Esophagus squamous epithelium (tissue), 5 donors: ENCODE measurements around the gene RGS10. TPM values are rescaled to one million over a fixed set of nuclear protein-coding genes. Genes with fewer than 3 reads are reported as not detected.
A peak's percentile ranks its signal among the peaks of the same experiment; 100 is the strongest.

Source experiments
- DNase-seq: peaks from one replicate; lab custom pipeline; 2025; lab: John Stamatoyannopoulos, UW
- H3K27ac ChIP-seq, 4 donors: fragments of 200-600 bp; sonication (generic); one replicate each; pipeline ENCODE4 v1.5.1; 2016 to 2019; ENCODE audit warnings: mild to moderate bottlenecking in 1 of 4
- H3K27me3 ChIP-seq, 4 donors: fragments of 200-600 bp; sonication (generic); 1 replicate in 3 of 4; 2 replicates in 1 of 4; pipeline versions ENCODE4 v1.5.1 to v1.6.0; 2017 to 2021; ENCODE audit warnings: antibody characterized with exemption in 1 of 4
- H3K36me3 ChIP-seq, 3 donors: fragments of 200-600 bp; sonication (generic); one replicate each; pipeline ENCODE4 v1.5.1; 2016 to 2019
- H3K4me1 ChIP-seq, 3 donors: fragments of 200-600 bp; sonication (generic); one replicate each; pipeline ENCODE4 v1.5.1; 2017 to 2019
- H3K4me3 ChIP-seq, 4 donors: fragments of 200-600 bp; sonication (generic); 1 replicate in 3 of 4; 2 replicates in 1 of 4; pipeline ENCODE4 v1.5.1; 2016 to 2019; ENCODE audit warnings: mild to moderate bottlenecking in 2 of 4, moderate library complexity in 1 of 4
- H3K9me3 ChIP-seq, 3 donors: fragments of 200-600 bp; sonication (generic); one replicate each; pipeline ENCODE4 v1.5.1; 2016 to 2019
- CTCF ChIP-seq, 6 experiments: fragments of 450-650 bp in 4 of 6; fragments of 200-600 bp in 2 of 6; sonication (generic) in 2 of 6; IDR thresholded peaks; one replicate each; pipeline ENCODE4 v1.5.1; 2016 to 2019; ENCODE audit warnings: antibody characterized with exemption in 6 of 6, mild to moderate bottlenecking in 4 of 6, moderate library complexity in 4 of 6
- POLR2A ChIP-seq, 4 donors: fragments of 450-650 bp; IDR thresholded peaks; one replicate each; pipeline ENCODE4 v1.6.1; 2017; ENCODE audit warnings: antibody characterized with exemption in 4 of 4, mild to moderate bottlenecking in 4 of 4, moderate library complexity in 3 of 4
- WGBS, 2 donors: methylation state at CpG; one replicate each; pipeline ENCODE4 v1.1.5; 2018; 5-methylcytosine and 5-hydroxymethylcytosine counted together
- intact Hi-C: fragments of 100-400 bp; cut with DNase I; formaldehyde crosslinking; loops from one replicate; pipeline ENCODE4 v1.15.0; 2022
- total RNA-seq, 4 donors: library from RNA; depleted of rRNA; stranded (reverse); fragments of >200 nt; gene quantifications; one replicate each; pipeline ENCODE4 v1.1.0, GENCODE V29; 2016
- donor health status: DM: yes; HTN: yes; CAD: no.

The RGS10 gene
- total RNA-seq, 4 donors from 2014 or later, result 25.5 to 55.8 (median 43.9) TPM

GRCh38 chr10:119538632-119539358, 3.7 kb downstream of the RGS10 start:
- Histone ChIP-seq H3K27ac (peak overlapping the region in 3 of 4 donors; percentile 27 to 42 (median 30)), H3K9me3 (no peaks in the 10 kb centered on the region), H3K36me3 (peaks cover 0 to 4% (median 0%) of the 10 kb centered on the region in 3 donors), H3K27me3 (no peaks in the 10 kb centered on the region), H3K4me1 (peaks cover 23 to 59% (median 29%) of the 10 kb centered on the region in 3 donors), H3K4me3 (no peak overlapping the region)
- intact Hi-C loops, result no loop called here
- no peak for DNase-seq
- TF ChIP-seq CTCF (IDR thresholded peaks at IDR 0.05) (no peak), POLR2A (IDR thresholded peaks at IDR 0.05) (no peak)
- WGBS, 2 donors, result 46 to 50% methylated on average over 7 of the region's 9 CpGs

- no peak for DNase-seq
- intact Hi-C loops, result no loop called here
- TF ChIP-seq POLR2A (IDR thresholded peaks at IDR 0.05), result no peak
- no peak for TF ChIP-seq CTCF (IDR thresholded peaks at IDR 0.05)
- H3K4me1 ChIP-seq, result peaks cover 20 to 52% (median 24%) of the 10 kb centered on the region in 3 donors
- WGBS, 2 donors, result 83 to 85% methylated on average over 3 to 5 of the region's 5 CpGs
- peak overlapping the region in 2 of 4 donors; percentile 27 to 30 for H3K27ac ChIP-seq
- H3K4me3 ChIP-seq, result no peak overlapping the region
- H3K27me3 ChIP-seq, result no peaks in the 10 kb centered on the region
- H3K9me3 ChIP-seq, result no peaks in the 10 kb centered on the region
- peaks cover 0 to 4% (median 0%) of the 10 kb centered on the region in 3 donors for H3K36me3 ChIP-seq
Observed at GRCh38 chr10:119537953-119538630, 4.4 kb downstream of the RGS10 start.

GRCh38 chr10:119536508-119537025, 6.0 kb downstream of the RGS10 start:
- no peak for DNase-seq
- intact Hi-C loops, result no loop called here
- H3K36me3 ChIP-seq, result peaks cover 0 to 4% (median 0%) of the 10 kb centered on the region in 3 donors
- no peaks in the 10 kb centered on the region for H3K27me3 ChIP-seq
- TF ChIP-seq POLR2A (IDR thresholded peaks at IDR 0.05) (no peak), CTCF (IDR thresholded peaks at IDR 0.05) (no peak)
- peak overlapping the region in 2 of 4 donors; percentile 30 to 54 for H3K27ac ChIP-seq
- no peak overlapping the region for H3K4me3 ChIP-seq
- H3K4me1 ChIP-seq, result peaks cover 16 to 52% (median 20%) of the 10 kb centered on the region in 3 donors
- 78 to 84% methylated on average over 8 to 9 of the region's 9 CpGs for WGBS, 2 donors
- H3K9me3 ChIP-seq, result no peaks in the 10 kb centered on the region

- no peaks in the 10 kb centered on the region for H3K27me3 ChIP-seq
- no peaks in the 10 kb centered on the region for H3K9me3 ChIP-seq
- DNase-seq, result no peak
- peak overlapping the region in 2 of 4 donors; percentile 30 to 54 for H3K27ac ChIP-seq
- intact Hi-C loops, result no loop called here
- peaks cover 0 to 4% (median 0%) of the 10 kb centered on the region in 3 donors for H3K36me3 ChIP-seq
- no peak overlapping the region for H3K4me3 ChIP-seq
- no peak for TF ChIP-seq CTCF (IDR thresholded peaks at IDR 0.05)
- no peak for TF ChIP-seq POLR2A (IDR thresholded peaks at IDR 0.05)
- peaks cover 10 to 51% (median 18%) of the 10 kb centered on the region in 3 donors for H3K4me1 ChIP-seq
- WGBS, 2 donors, result 74 to 87% methylated on average over 11 of the region's 11 CpGs
Observed at GRCh38 chr10:119535837-119536507, 6.5 kb downstream of the RGS10 start.
